ENCODE measurements around the gene TAS2R41. TPM values are rescaled to one million over a fixed set of nuclear protein-coding genes. Genes with fewer than 3 reads are reported as not detected.
A peak's percentile ranks its signal among the peaks of the same experiment; 100 is the strongest.

TAS2R41 gene
- polyA plus RNA-seq, 1 donor from 2014 or later = not detected

DNA sequence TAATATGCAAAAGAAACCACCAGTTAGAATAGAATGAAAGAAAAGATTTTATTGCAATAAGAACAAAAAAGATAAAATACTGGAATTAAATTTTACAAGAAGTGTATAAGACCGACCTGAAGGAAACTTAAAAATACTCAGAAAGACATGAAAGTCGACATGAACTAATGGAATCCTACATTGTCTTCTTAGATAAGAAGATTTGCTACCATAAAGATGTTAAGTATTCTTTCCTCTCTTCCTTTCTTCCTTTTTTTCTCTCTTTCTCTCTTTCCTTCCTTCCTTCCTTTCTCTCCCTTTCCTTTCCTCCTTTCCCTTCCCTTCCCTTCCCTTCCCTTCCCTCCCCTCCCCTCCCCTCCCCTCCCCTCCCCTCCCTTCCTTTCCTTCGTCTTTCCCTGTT is 27.9 kb upstream of the TAS2R41 start:
- no peaks in the 10 kb centered on the region for H3K4me1 Mint-ChIP-seq

DNA sequence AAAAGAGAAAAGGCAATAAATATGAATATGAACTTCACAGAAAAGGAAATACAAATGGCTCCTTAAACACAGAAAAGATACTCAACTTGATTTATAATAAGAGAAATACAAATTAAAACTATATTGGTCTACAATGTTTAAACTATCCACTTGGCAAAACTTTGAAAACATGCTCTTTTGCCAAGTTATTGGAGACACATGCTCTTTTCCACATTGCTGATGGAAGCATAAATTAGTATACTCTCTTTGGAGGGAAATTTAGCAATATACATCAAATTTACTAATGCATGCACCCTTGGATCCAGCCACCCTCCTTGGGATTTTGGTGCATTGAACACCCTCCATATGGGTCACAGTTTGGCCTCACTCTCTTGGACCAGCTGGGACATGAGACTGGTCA is 26.6 kb upstream of the TAS2R41 start:
- Mint-ChIP-seq H3K4me1 (no peaks in the 10 kb centered on the region), H3K27me3 (peaks cover 10% of the 10 kb centered on the region), H3K36me3 (no peaks in the 10 kb centered on the region), H3K4me3 (no peak overlapping the region), H3K9me3 (peaks cover 0 to 1% (median 0%) of the 10 kb centered on the region in 3 donors), H3K27ac (no peak overlapping the region)

More for the DNA sequence above, 27.9 kb upstream of the TAS2R41 start:
- Mint-ChIP-seq H3K36me3 (no peaks in the 10 kb centered on the region), H3K4me3 (no peak overlapping the region), H3K9me3 (no peaks in the 10 kb centered on the region), H3K27ac (peak overlapping the region in 1 of 3 donors; percentile 30), H3K27me3 (peaks cover 8% of the 10 kb centered on the region)

DNA sequence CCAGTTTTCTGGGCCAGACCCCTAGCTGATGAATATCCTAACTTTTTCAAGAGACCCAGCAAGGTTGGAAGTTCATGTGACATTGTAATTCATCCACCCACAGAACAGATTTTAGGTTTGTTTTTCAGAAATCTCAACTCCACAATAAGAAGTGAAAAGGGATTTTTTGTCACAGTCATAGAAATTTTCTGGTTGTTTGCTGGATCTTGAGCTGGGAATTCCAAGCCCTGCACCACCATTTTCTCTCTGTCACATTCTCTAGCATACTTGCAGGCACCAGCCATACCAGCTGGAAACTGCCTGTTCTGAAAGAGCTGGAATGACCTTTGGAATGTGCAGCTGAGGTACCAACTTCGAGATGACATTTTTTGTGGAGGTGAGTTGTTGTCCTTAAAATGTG is 25.9 kb upstream of the TAS2R41 start:
- Mint-ChIP-seq H3K4me1 (no peaks in the 10 kb centered on the region), H3K27ac (no peak overlapping the region), H3K9me3 (peaks cover 0 to 1% (median 0%) of the 10 kb centered on the region in 3 donors), H3K4me3 (no peak overlapping the region), H3K27me3 (peaks cover 10% of the 10 kb centered on the region), H3K36me3 (no peaks in the 10 kb centered on the region)

DNA sequence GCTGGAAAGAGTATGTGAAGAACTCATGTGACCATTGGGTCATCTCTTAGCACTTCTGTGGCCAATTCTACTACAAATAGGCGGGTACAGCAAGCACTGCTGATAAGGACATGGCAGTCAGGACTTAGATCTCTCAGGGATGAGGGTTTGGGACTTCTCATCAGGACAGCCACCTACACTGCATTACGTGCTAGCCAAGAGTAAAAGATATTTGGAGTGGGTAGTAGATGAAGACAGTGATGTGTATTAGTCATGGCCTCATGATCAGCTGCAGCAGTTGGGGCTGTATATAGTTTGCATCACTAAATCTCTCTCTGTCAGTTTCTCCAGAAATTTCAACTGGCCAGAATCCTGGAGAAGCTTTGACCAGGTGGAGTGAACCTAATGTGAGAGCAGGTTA is 25.2 kb upstream of the TAS2R41 start:
- H3K36me3 Mint-ChIP-seq = no peaks in the 10 kb centered on the region
- no peak overlapping the region for H3K4me3 Mint-ChIP-seq
- peaks cover 0 to 1% (median 0%) of the 10 kb centered on the region in 3 donors for H3K9me3 Mint-ChIP-seq
- no peak overlapping the region for H3K27ac Mint-ChIP-seq
- no peaks in the 10 kb centered on the region for H3K4me1 Mint-ChIP-seq
- peaks cover 10% of the 10 kb centered on the region for H3K27me3 Mint-ChIP-seq

DNA sequence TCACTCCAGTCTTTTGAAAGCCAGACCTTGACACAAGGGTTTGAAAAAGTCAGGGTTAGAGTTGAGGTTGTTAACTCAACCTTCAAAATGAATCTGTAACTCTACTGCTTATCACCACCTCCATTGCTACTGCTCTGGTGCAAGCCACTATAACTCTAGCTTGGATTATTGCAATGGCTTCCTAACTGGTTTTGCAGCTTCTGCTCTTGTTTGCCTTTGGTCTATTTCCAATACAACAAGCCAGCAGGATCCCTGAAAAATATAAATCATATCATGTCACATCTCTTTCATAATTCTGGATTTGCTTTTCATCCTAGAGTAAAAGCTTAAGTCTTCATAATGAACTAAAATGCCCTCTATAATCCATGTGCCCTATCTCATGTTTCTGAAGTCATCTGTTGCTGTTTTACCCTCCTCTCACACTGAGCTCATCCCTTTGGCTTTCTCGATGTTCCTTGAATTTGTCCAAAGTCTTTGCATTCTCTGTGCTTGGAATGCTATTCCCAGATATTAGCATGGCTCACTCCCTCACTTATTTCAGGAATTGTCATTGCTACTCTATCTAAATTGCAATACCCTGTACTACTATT is 23.5 kb upstream of the TAS2R41 start:
- H3K9me3 Mint-ChIP-seq = peaks cover 0 to 1% (median 0%) of the 10 kb centered on the region in 3 donors
- H3K4me1 Mint-ChIP-seq = no peaks in the 10 kb centered on the region
- no peak overlapping the region for H3K27ac Mint-ChIP-seq
- peaks cover under 1% of the 10 kb centered on the region for H3K36me3 Mint-ChIP-seq
- no peak overlapping the region for H3K4me3 Mint-ChIP-seq
- peaks cover 14% of the 10 kb centered on the region for H3K27me3 Mint-ChIP-seq

DNA sequence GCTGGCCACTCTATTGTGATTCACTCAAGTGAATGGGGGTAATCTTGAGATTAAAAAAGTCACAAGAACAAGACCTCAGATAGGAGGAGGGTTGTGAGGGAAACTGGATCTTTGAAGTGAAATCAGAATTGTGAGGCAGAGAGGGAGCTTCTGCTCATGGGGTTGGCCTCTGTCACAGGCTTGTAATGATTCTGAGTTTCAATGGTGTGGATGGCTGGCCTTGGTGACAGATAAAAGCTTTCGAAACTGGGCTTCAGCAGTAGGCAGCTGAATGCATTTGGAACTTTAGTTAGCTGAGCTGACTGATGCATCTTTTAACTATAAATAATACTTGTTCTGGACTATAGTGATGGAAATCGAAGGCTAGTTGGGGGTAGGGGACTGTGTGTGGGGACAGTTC is 22.2 kb upstream of the TAS2R41 start:
- Mint-ChIP-seq H3K9me3 (peaks cover 0 to 1% (median 0%) of the 10 kb centered on the region in 3 donors), H3K4me3 (no peak overlapping the region), H3K27ac (no peak overlapping the region), H3K4me1 (no peaks in the 10 kb centered on the region), H3K27me3 (peaks cover 14% of the 10 kb centered on the region), H3K36me3 (peaks cover 1% of the 10 kb centered on the region)

DNA sequence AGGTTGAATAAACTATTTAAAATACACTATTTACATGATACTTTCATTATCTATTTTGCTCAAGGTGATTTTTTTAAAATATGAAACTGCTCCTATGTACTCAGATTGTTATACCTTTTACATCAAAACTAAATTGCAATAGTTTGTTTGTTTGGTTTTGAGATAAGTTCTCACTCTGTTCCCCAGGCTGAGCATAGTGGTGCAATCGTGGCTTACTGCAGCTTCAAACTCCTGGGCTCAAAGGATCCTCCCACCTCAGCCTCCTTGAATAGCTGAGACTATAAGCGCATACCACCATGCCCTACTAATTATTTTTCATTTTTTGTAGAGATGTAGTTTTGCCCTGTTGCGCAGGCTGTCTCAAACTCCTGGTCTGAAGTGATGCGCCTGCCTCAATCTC is 21.7 kb upstream of the TAS2R41 start:
- Mint-ChIP-seq H3K4me3 (no peak overlapping the region), H3K36me3 (peaks cover 1% of the 10 kb centered on the region), H3K27ac (no peak overlapping the region), H3K27me3 (peaks cover 14% of the 10 kb centered on the region), H3K9me3 (peaks cover 0 to 1% (median 0%) of the 10 kb centered on the region in 3 donors), H3K4me1 (no peaks in the 10 kb centered on the region)

DNA sequence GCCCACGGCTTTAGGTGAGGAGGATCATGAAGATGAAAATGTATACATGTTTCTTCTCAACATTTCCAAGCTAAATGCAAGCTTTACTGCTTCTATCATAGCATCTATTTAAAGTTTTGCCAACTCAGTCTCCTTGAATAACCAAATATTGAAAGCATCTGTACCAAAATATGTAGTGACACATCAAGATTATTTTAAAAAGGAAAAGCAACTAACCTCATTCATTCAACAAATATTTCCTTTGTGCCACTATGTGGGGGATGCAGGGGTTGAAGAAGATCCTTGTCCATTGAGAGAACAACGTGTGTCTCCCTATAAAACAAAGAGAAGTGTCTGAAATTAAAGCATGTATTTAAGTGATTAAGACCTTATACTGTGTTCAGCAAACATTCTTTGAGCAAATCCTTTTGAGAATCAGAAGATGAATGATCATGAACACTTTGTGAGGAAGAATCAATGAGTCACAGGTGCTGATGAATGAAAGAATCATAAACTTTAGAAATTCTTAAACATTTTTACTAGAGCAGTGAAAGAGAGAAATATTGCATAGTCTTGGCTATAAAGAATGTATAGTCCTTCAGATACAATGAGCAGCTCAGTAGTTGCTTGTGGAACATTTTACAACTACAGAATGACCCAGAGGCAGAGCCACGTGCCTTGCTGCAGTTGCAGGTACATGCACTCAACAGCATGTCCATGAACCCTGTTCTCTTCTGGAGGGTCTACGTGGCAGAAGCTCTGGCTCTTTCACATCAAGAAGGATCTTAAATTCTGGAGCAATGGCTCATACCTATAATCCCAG is 20.5 kb upstream of the TAS2R41 start:
- Mint-ChIP-seq H3K36me3 (peaks cover 1% of the 10 kb centered on the region), H3K9me3 (peaks cover 0 to 4% (median 1%) of the 10 kb centered on the region in 3 donors), H3K4me1 (no peaks in the 10 kb centered on the region), H3K27ac (peak overlapping the region in 1 of 3 donors; percentile 6), H3K4me3 (no peak overlapping the region), H3K27me3 (peaks cover 12% of the 10 kb centered on the region)

DNA sequence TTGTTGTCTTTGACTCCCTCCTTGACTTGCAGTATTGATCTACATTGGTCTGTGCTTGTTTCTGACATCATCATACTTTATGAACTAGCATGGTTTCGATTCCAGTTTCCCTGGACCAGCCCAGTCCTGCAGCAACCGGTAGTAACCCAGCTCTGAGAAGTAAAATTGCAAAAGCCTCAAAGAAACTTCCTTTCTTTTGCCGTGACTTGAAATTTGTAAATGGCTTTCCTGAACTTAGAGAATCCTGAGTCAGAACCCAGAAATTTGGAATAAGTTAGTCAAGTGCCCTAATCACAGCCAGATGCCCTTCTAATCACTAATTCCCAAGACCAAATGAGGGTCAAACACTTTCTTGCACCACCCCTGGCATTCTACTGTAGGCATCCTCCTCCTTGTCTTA is 19.4 kb upstream of the TAS2R41 start:
- Mint-ChIP-seq H3K27me3 (peaks cover 8% of the 10 kb centered on the region), H3K4me3 (no peak overlapping the region), H3K36me3 (peaks cover 1% of the 10 kb centered on the region), H3K4me1 (no peaks in the 10 kb centered on the region), H3K27ac (peak overlapping the region in 1 of 3 donors; percentile 6), H3K9me3 (peaks cover 0 to 4% (median 1%) of the 10 kb centered on the region in 3 donors)

DNA sequence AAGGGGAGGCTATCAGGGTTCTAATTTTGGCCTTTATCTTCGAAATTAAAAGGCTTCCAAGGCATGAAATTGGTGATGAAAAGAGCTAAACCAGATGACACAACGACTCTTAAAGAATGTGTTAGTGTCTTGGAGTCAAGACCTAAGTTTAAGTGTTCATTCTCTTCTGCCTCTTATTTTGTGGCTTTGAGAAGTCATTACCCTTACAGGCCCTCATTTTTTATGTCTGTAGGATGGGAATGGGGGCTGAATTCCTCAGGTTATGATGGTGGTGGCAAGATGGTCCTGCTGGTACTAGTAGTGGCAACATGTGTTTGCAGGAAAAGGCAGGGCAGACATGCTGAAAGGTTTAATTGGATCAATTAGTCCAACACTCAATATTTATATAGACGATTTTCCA is 19.0 kb upstream of the TAS2R41 start:
- Mint-ChIP-seq H3K9me3 (peaks cover 0 to 4% (median 1%) of the 10 kb centered on the region in 3 donors), H3K27ac (no peak overlapping the region), H3K27me3 (peaks cover 8% of the 10 kb centered on the region), H3K4me1 (no peaks in the 10 kb centered on the region), H3K36me3 (peaks cover 1% of the 10 kb centered on the region), H3K4me3 (no peak overlapping the region)

DNA sequence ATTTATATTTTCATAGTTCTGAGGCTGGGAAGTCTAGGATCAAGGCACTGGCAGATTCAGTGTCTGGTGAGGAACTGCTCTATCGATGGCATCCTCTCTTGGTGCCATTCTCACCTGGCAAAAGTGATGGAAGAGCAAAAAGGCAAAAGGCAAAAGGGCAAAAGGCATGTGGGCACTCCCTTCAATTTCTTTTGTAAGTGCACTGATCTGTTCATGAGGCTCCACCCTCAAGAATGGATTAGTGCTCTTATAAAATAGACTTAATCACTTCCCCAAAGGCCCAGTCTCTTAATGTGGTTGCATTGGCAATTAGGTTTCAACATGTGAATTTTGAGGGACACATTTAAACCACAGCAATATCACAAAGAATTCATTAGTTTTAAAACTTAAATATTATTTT is 18.3 kb upstream of the TAS2R41 start:
- Mint-ChIP-seq H3K27me3 (peaks cover 7% of the 10 kb centered on the region), H3K27ac (no peak overlapping the region), H3K4me1 (no peaks in the 10 kb centered on the region), H3K4me3 (no peak overlapping the region), H3K9me3 (peaks cover 0 to 4% (median 1%) of the 10 kb centered on the region in 3 donors), H3K36me3 (peaks cover 1% of the 10 kb centered on the region)

DNA sequence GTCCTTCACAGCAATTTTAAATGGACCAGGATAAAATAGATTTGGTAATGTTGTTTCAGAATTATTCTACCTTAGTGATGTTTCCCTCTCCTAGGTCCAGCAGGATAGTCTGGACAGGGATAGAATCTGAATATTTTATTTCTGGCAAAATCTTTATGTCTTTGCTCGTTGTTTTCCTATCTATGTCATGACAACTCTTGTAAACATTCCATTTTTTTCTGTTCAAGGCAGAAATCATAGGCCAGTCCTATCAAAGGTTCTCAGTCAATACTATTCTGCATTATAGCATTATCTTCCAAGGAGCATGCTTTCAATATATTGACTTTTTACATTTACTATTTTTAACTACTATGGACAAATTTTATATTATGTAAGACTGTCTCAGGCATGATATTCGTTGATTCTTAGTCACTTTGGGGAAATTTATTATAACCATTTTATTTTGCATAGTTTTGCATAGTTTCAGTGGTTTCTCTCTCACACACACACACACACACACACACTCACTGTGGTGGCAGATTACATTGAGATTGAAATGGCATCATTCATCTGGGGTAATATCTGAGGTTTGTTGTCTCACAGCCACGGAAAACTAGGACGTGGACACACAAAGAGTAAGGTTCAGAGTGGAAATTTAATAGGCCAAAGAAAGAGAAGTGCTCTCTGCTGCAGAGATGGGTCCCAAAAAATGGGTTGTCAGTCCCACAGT is 17.2 kb upstream of the TAS2R41 start:
- no peak overlapping the region for H3K4me3 Mint-ChIP-seq
- H3K27ac Mint-ChIP-seq = no peak overlapping the region
- H3K36me3 Mint-ChIP-seq = peaks cover 1% of the 10 kb centered on the region
- H3K9me3 Mint-ChIP-seq = peaks cover 0 to 4% (median 0%) of the 10 kb centered on the region in 3 donors
- no peaks in the 10 kb centered on the region for H3K4me1 Mint-ChIP-seq
- peaks cover 8% of the 10 kb centered on the region for H3K27me3 Mint-ChIP-seq

DNA sequence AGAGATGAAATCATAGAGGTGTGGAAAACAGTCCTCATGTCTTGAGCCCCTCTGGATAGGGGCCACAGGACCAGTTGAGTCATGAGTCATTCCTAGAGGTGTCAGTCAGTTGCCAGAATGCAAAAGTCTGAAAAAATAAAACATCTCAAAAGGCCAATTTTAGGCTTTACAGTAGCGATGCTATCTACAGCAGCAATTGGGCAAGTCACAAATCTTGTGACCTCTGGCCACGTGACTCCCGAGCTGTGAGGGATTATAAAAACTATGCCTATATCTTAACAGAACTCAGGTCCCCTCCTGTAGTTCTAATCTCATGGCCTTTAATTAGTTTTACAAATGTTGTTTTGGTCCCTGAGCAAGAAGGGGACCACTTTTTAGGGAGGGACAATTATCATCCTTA is 15.6 kb upstream of the TAS2R41 start:
- Mint-ChIP-seq H3K27ac (no peak overlapping the region), H3K4me3 (no peak overlapping the region), H3K4me1 (no peaks in the 10 kb centered on the region), H3K36me3 (peaks cover 1% of the 10 kb centered on the region), H3K9me3 (peaks cover 0 to 4% (median 0%) of the 10 kb centered on the region in 3 donors), H3K27me3 (peaks cover 11% of the 10 kb centered on the region)

DNA sequence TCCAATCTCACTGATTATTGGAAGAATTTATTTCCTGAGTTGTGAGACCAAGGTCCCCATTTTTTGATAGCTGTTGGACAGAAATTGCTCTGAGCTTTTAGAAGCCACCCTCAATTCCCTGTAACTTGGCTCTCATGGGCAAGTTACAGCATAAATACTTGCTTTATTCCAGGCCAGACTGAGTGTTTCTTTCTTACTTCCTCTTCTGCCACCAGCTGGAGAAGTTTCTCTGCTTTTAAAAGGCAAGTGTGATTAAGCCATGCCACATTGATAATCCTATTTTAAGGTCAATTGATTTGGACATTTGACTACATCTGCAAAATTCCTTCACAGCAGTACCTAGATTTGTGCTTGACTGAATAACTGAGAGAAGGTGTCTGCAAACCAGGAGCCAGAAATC is 14.1 kb upstream of the TAS2R41 start:
- H3K4me1 Mint-ChIP-seq = no peaks in the 10 kb centered on the region
- peaks cover 1% of the 10 kb centered on the region for H3K36me3 Mint-ChIP-seq
- H3K27ac Mint-ChIP-seq = no peak overlapping the region
- H3K9me3 Mint-ChIP-seq = peaks cover 0 to 4% (median 0%) of the 10 kb centered on the region in 3 donors
- H3K27me3 Mint-ChIP-seq = peaks cover 8% of the 10 kb centered on the region
- no peak overlapping the region for H3K4me3 Mint-ChIP-seq

DNA sequence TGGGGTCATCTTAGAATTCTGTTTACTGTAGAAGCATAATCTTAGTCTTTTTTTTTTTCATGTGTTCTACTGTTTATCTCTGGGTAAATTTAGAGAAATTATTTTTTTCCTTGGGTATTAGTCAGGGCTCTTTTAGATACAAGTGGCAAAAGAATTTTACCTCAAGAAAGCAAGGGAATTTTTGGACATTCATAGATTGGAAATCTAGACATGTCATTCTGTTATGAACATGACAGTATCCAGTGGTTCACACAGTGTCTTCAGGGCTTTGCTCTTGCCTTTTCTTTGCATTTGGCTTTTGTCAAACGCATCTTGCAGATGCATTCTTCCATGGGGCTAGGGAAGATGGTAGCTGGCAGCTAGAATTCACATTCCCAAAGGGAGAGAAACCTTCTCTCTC is 13.7 kb upstream of the TAS2R41 start:
- H3K4me1 Mint-ChIP-seq = no peaks in the 10 kb centered on the region
- H3K27ac Mint-ChIP-seq = no peak overlapping the region
- no peak overlapping the region for H3K4me3 Mint-ChIP-seq
- peaks cover 1% of the 10 kb centered on the region for H3K36me3 Mint-ChIP-seq
- peaks cover 0 to 4% (median 0%) of the 10 kb centered on the region in 3 donors for H3K9me3 Mint-ChIP-seq
- peaks cover 8% of the 10 kb centered on the region for H3K27me3 Mint-ChIP-seq
